Skin epidermis (tissue), 12 donors: ENCODE data around the gene HPSE2.
"Not testable (repeated sequence)": the region's sequence is repeated elsewhere in the genome, so short reads cannot be mapped to it uniquely, and the experiment has no call there.

ENCODE experiments used
- H3K27ac ChIP-seq, 21 experiments: fragments of 200-600 bp; sonication (generic) in 11 of 21; one replicate each; pipeline ENCODE4 v1.5.0; 2020; ENCODE audit warnings: mild to moderate bottlenecking in 3 of 21, inconsistent platforms in 2 of 21, moderate library complexity in 2 of 21
- H3K4me3 ChIP-seq, 7 experiments: fragments of 200-600 bp; sonication (generic) in 2 of 7; one replicate each; pipeline ENCODE4 v1.5.0; 2020; ENCODE audit warnings: inconsistent platforms in 2 of 7, mild to moderate bottlenecking in 2 of 7, moderate library complexity in 1 of 7

Gene HPSE2

GRCh38 chr10:98539578-98539977 is 696.1 kb downstream of the HPSE2 start:
- Histone ChIP-seq H3K4me3 (no peak overlapping the region), H3K27ac (no peak overlapping the region)

GRCh38 chr10:98538472-98538871 is 697.2 kb downstream of the HPSE2 start:
- H3K27ac ChIP-seq, result no peak overlapping the region

GRCh38 chr10:98536551-98536950 is 699.1 kb downstream of the HPSE2 start:
- H3K27ac ChIP-seq, result no peak overlapping the region

More at GRCh38 chr10:98538472-98538871, 697.2 kb downstream of the HPSE2 start:
- H3K4me3 ChIP-seq, result no peak overlapping the region

GRCh38 chr10:98533746-98534445 is 701.8 kb downstream of the HPSE2 start:
- Histone ChIP-seq H3K27ac (peak overlapping the region in 3 of 21 experiments; percentile 28 to 48 (median 46)), H3K4me3 (no peak overlapping the region)

More at GRCh38 chr10:98536551-98536950, 699.1 kb downstream of the HPSE2 start:
- no peak overlapping the region for H3K4me3 ChIP-seq

- peak overlapping the region in 4 of 21 experiments; percentile 28 to 48 (median 47) for H3K27ac ChIP-seq
- no peak overlapping the region for H3K4me3 ChIP-seq
These were observed 702.4 kb downstream of the HPSE2 start for GRCh38 chr10:98533241-98533640.

GRCh38 chr10:98528805-98529183 is 706.9 kb downstream of the HPSE2 start:
- Histone ChIP-seq H3K27ac (no peak overlapping the region), H3K4me3 (no peak overlapping the region)

- H3K27ac ChIP-seq, result no peak overlapping the region
- H3K4me3 ChIP-seq, result no peak overlapping the region
These were observed 707.4 kb downstream of the HPSE2 start for GRCh38 chr10:98528166-98528804.

GRCh38 chr10:98525969-98526368 is 709.7 kb downstream of the HPSE2 start:
- no peak overlapping the region for H3K27ac ChIP-seq
- no peak overlapping the region for H3K4me3 ChIP-seq

GRCh38 chr10:98524124-98524523 is 711.5 kb downstream of the HPSE2 start:
- no peak overlapping the region for H3K4me3 ChIP-seq
- no peak overlapping the region for H3K27ac ChIP-seq

- Histone ChIP-seq H3K4me3 (no peak overlapping the region), H3K27ac (no peak overlapping the region)
These were observed 715.8 kb downstream of the HPSE2 start for GRCh38 chr10:98519841-98520240.

GRCh38 chr10:98517672-98518071 is 718.0 kb downstream of the HPSE2 start:
- Histone ChIP-seq H3K27ac (no peak overlapping the region), H3K4me3 (no peak overlapping the region)

- H3K27ac ChIP-seq, result no peak overlapping the region
- no peak overlapping the region for H3K4me3 ChIP-seq
These were observed 719.3 kb downstream of the HPSE2 start for GRCh38 chr10:98516352-98516751.

- Histone ChIP-seq H3K27ac (no peak overlapping the region), H3K4me3 (no peak overlapping the region)
These were observed 721.9 kb downstream of the HPSE2 start for GRCh38 chr10:98513704-98514103.

GRCh38 chr10:98511876-98512275 is 723.8 kb downstream of the HPSE2 start:
- H3K27ac ChIP-seq, result peak overlapping the region in 1 of 21 experiments; percentile 24
- H3K4me3 ChIP-seq, result no peak overlapping the region

- Histone ChIP-seq H3K4me3 (no peak overlapping the region), H3K27ac (no peak overlapping the region)
These were observed 725.1 kb downstream of the HPSE2 start for GRCh38 chr10:98510412-98510995.

- Histone ChIP-seq H3K27ac (no peak overlapping the region), H3K4me3 (no peak overlapping the region)
These were observed 725.9 kb downstream of the HPSE2 start for GRCh38 chr10:98509745-98510144.

GRCh38 chr10:98502535-98502934 is 733.1 kb downstream of the HPSE2 start:
- not testable (repeated sequence) for H3K27ac ChIP-seq, H3K4me3 ChIP-seq

GRCh38 chr10:98492763-98493162 is 742.9 kb downstream of the HPSE2 start:
- H3K27ac ChIP-seq, result no peak overlapping the region
- no peak overlapping the region for H3K4me3 ChIP-seq

- peak overlapping the region in 3 of 21 experiments; percentile 30 to 66 (median 49) for H3K27ac ChIP-seq
- H3K4me3 ChIP-seq, result no peak overlapping the region
These were observed 745.8 kb downstream of the HPSE2 start for GRCh38 chr10:98489561-98490481.
